Hepatocyte (in vitro differentiated cells): ENCODE measurements around the gene RAB27A. TPM values are rescaled to one million over a fixed set of nuclear protein-coding genes. Genes with fewer than 3 reads are reported as not detected.

Experiments used
- DNase-seq: peaks from one replicate; pipeline ENCODE4 v3.0.0-alpha.2; 2016; ENCODE audit warnings: low spot score
- H2AFZ ChIP-seq: fragments of 200-600 bp; sonication (generic); 2 replicates; pipeline ENCODE4 v1.6.0; 2016; ENCODE audit warnings: antibody characterized with exemption, mild to moderate bottlenecking
- H3K27ac ChIP-seq: fragments of 200-600 bp; sonication (generic); 2 replicates; pipeline ENCODE4 v1.5.1; 2016; ENCODE audit warnings: mild to moderate bottlenecking
- H3K27me3 ChIP-seq: fragments of 200-600 bp; sonication (generic); 2 replicates; pipeline ENCODE4 v1.6.1; 2016
- H3K36me3 ChIP-seq: fragments of 200-600 bp; sonication (generic); replicated peaks from 2 replicates; pipeline ENCODE4 v1.5.1; 2016; ENCODE audit warnings: low read depth; ENCODE audit not compliant: insufficient read depth
- H3K4me1 ChIP-seq: fragments of 200-600 bp; sonication (generic); 2 replicates; pipeline ENCODE4 v1.5.1; 2016; ENCODE audit warnings: mild to moderate bottlenecking, moderate library complexity; ENCODE audit not compliant: insufficient read depth
- H3K4me2 ChIP-seq: fragments of 200-600 bp; sonication (generic); 2 replicates; pipeline ENCODE4 v1.6.0; 2016
- H3K4me3 ChIP-seq: fragments of 200-600 bp; sonication (generic); 2 replicates; pipeline ENCODE4 v1.5.1; 2016; ENCODE audit warnings: mild to moderate bottlenecking
- H3K79me2 ChIP-seq: fragments of 200-600 bp; sonication (generic); 2 replicates; pipeline ENCODE4 v1.6.0; 2017; ENCODE audit warnings: mild to moderate bottlenecking
- H3K9me2 ChIP-seq: fragments of 200-600 bp; sonication (generic); replicated peaks from 2 replicates; pipeline ENCODE4 v1.6.0; 2017; ENCODE audit warnings: mild to moderate bottlenecking; ENCODE audit not compliant: insufficient read depth
- H3K9me3 ChIP-seq: fragments of 200-600 bp; sonication (generic); 2 replicates; pipeline ENCODE4 v1.5.1; 2016; ENCODE audit warnings: low read depth, mild to moderate bottlenecking
- H4K20me1 ChIP-seq: fragments of 200-600 bp; sonication (generic); 2 replicates; pipeline ENCODE4 v1.6.0; 2016; ENCODE audit warnings: mild to moderate bottlenecking; ENCODE audit not compliant: insufficient read depth, poor library complexity, severe bottlenecking
- CTCF ChIP-seq: fragments of 200-600 bp; sonication (generic); IDR thresholded peaks from 2 replicates; pipeline ENCODE4 v1.5.1; 2016; ENCODE audit warnings: antibody characterized with exemption, mild to moderate bottlenecking; ENCODE audit not compliant: poor library complexity
- EZH2 ChIP-seq: fragments of 200-600 bp; sonication (generic); IDR thresholded peaks from 2 replicates; pipeline ENCODE4 v1.6.1; 2016; ENCODE audit warnings: antibody characterized with exemption, mild to moderate bottlenecking, borderline replicate concordance
- EZH2phosphoT487 ChIP-seq: fragments of 200-600 bp; sonication (generic); IDR thresholded peaks from one replicate; pipeline ENCODE4 v1.6.1; 2018; ENCODE audit warnings: antibody characterized with exemption, mild to moderate bottlenecking, low read depth, moderate library complexity; ENCODE audit not compliant: unreplicated experiment, severe bottlenecking
- WGBS: methylation state at CpG from one replicate; pipeline ENCODE4 v1.1.6; 2016; ENCODE audit warnings: low lambda C conversion rate; ENCODE audit errors: missing lambda C conversion rate; 5-methylcytosine and 5-hydroxymethylcytosine counted together
- polyA plus RNA-seq: library from polyadenylated mRNA; unstranded; fragments of >200 nt; fragmentation: Nextera tagmentation; extraction: Ambion mirVana; gene quantifications from 2 replicates; pipeline ENCODE4 v1.2.1, GENCODE V29; 2016
- total RNA-seq: library from RNA; depleted of rRNA; stranded (reverse); fragments of >200 nt; gene quantifications from 2 replicates; pipeline ENCODE4 v1.2.3, GENCODE V29; 2014

Gene RAB27A
- total and polyA plus RNA-seq, 2 experiments from 2014 or later, result 10.5 to 16.6 TPM

- 59% methylated on average over 7 of the region's 7 CpGs for WGBS
- Histone ChIP-seq H4K20me1 (no peaks in the 10 kb centered on the region), H3K9me3 (no peaks in the 10 kb centered on the region), H3K79me2 (peaks cover 57% of the 10 kb centered on the region), H3K27me3 (no peaks in the 10 kb centered on the region), H3K27ac (no peak overlapping the region), H3K36me3 (no peaks in the 10 kb centered on the region), H3K4me2 (no peak overlapping the region), H2AFZ (no peak overlapping the region), H3K4me1 (peaks cover 6% of the 10 kb centered on the region), H3K4me3 (no peak overlapping the region), H3K9me2 (no peaks in the 10 kb centered on the region)
- TF ChIP-seq CTCF, result no peak
- TF ChIP-seq EZH2, result no peak
- TF ChIP-seq EZH2phosphoT487, result no peak
- no peak for DNase-seq
Measured at GRCh38 chr15:55277116-55277564, 12.5 kb downstream of the RAB27A start.

GRCh38 chr15:55276324-55276723 is 13.3 kb downstream of the RAB27A start:
- Histone ChIP-seq H3K79me2 (peaks cover 59% of the 10 kb centered on the region), H3K4me2 (no peak overlapping the region)
- 94% methylated on average over 5 of the region's 5 CpGs for WGBS

GRCh38 chr15:55270291-55270690 is 19.3 kb downstream of the RAB27A start:
- no peak overlapping the region for H3K27ac ChIP-seq
- H3K79me2 ChIP-seq, result peaks cover 49% of the 10 kb centered on the region
- no peak overlapping the region for H2AFZ ChIP-seq
- H3K4me3 ChIP-seq, result no peak overlapping the region
- peaks cover 7% of the 10 kb centered on the region for H3K4me1 ChIP-seq
- no peaks in the 10 kb centered on the region for H3K9me2 ChIP-seq
- H4K20me1 ChIP-seq, result no peaks in the 10 kb centered on the region
- no peaks in the 10 kb centered on the region for H3K9me3 ChIP-seq
- 69% methylated on average over 6 of the region's 6 CpGs for WGBS
- H3K36me3 ChIP-seq, result no peaks in the 10 kb centered on the region
- no peak overlapping the region for H3K4me2 ChIP-seq
- DNase-seq, result no peak
- TF ChIP-seq CTCF (no peak), EZH2phosphoT487 (no peak), EZH2 (no peak)
- no peaks in the 10 kb centered on the region for H3K27me3 ChIP-seq

More at GRCh38 chr15:55276324-55276723, 13.3 kb downstream of the RAB27A start:
- Histone ChIP-seq H3K27ac (no peak overlapping the region), H3K27me3 (no peaks in the 10 kb centered on the region), H2AFZ (no peak overlapping the region), H3K9me3 (no peaks in the 10 kb centered on the region), H3K36me3 (no peaks in the 10 kb centered on the region), H3K4me1 (peaks cover 6% of the 10 kb centered on the region), H3K9me2 (no peaks in the 10 kb centered on the region), H3K4me3 (no peak overlapping the region), H4K20me1 (no peaks in the 10 kb centered on the region)
- TF ChIP-seq EZH2, result no peak
- no peak for DNase-seq

GRCh38 chr15:55268176-55268695 is 21.4 kb downstream of the RAB27A start:
- H3K4me2 ChIP-seq, result no peak overlapping the region
- TF ChIP-seq CTCF (no peak), EZH2 (no peak), EZH2phosphoT487 (no peak)
- WGBS, result 94% methylated on average over 2 of the region's 2 CpGs

More at GRCh38 chr15:55268176-55268695, 21.4 kb downstream of the RAB27A start:
- peaks cover 35% of the 10 kb centered on the region for H3K79me2 ChIP-seq
- no peaks in the 10 kb centered on the region for H3K36me3 ChIP-seq
- H3K27me3 ChIP-seq, result no peaks in the 10 kb centered on the region
- peaks cover 7% of the 10 kb centered on the region for H3K4me1 ChIP-seq
- no peaks in the 10 kb centered on the region for H4K20me1 ChIP-seq
- H3K9me3 ChIP-seq, result no peaks in the 10 kb centered on the region
- H2AFZ ChIP-seq, result no peak overlapping the region
- H3K9me2 ChIP-seq, result no peaks in the 10 kb centered on the region
- H3K27ac ChIP-seq, result peak overlapping the region; percentile 81
- no peak for DNase-seq
- H3K4me3 ChIP-seq, result no peak overlapping the region
